ENCODE measurements around the gene MEF2D. TPM values are rescaled to one million over a fixed set of nuclear protein-coding genes. Genes with fewer than 3 reads are reported as not detected.

MEF2D gene
- total and polyA plus RNA-seq, 7 donors = 43.1 to 258 (median 126) TPM

DNA sequence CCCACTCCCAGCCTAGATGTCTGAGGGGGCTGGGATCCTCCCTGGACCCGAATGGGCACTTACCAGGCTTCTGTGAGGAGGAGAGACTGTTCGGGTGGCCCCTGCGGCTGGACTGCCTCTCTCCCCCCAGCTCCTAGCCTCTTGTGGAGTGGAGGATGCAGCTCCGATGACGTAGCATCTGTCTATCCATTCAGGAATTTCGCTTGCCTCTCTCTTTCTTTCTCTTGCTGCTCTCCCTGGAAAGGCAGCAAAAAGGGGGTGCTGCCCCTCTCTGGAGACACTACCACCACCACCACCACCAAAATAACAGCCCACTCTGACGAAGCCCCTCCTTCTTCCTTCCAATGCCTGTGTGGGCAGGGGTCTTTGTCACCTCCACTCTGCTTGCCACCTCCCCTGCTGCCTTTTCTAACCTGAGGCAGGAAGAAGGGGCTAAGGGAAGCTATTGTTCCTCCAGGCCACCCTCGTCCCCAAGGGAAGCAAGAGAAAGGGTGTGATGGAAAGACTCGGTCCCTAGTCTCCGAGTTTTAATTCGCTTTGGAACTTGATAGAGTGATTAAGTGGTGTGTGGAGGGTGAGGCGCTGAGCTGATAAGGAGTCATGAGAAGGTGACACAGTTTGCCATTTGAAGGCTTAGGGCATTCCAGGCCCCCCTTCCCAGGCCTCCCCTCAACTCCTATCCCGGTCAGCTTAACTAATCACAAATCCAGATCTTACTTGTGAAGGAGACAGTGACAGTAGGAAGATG lies 71.1 kb downstream of the MEF2D start:
- H3K4me3 ChIP-seq = no peak overlapping the region
- H3K27ac ChIP-seq = no peak overlapping the region
- WGBS, 3 donors = 4 to 8% (median 4%) methylated on average over 13 of the region's 13 CpGs
- DNase-seq (no peak), ATAC-seq (no peak)
- no peaks in the 10 kb centered on the region for H3K4me1 ChIP-seq
- no peaks in the 10 kb centered on the region for H3K9me3 ChIP-seq
- peaks cover 0 to 81% (median 35%) of the 10 kb centered on the region in 3 donors for H3K27me3 ChIP-seq (ENCODE audit: insufficient read depth in 3 of 3, low read length in 2 of 3)
- no peaks in the 10 kb centered on the region for H3K36me3 ChIP-seq (ENCODE audit: insufficient read depth in 1 of 2, low read depth in 1 of 2)
- intact Hi-C loops (cut with DNase I) = no loop called here
- TF ChIP-seq, protein P1, sequence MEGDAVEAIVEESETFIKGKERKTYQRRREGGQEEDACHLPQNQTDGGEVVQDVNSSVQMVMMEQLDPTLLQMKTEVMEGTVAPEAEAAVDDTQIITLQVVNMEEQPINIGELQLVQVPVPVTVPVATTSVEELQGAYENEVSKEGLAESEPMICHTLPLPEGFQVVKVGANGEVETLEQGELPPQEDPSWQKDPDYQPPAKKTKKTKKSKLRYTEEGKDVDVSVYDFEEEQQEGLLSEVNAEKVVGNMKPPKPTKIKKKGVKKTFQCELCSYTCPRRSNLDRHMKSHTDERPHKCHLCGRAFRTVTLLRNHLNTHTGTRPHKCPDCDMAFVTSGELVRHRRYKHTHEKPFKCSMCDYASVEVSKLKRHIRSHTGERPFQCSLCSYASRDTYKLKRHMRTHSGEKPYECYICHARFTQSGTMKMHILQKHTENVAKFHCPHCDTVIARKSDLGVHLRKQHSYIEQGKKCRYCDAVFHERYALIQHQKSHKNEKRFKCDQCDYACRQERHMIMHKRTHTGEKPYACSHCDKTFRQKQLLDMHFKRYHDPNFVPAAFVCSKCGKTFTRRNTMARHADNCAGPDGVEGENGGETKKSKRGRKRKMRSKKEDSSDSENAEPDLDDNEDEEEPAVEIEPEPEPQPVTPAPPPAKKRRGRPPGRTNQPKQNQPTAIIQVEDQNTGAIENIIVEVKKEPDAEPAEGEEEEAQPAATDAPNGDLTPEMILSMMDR (IDR thresholded peaks at IDR 0.05) = no peak

DNA sequence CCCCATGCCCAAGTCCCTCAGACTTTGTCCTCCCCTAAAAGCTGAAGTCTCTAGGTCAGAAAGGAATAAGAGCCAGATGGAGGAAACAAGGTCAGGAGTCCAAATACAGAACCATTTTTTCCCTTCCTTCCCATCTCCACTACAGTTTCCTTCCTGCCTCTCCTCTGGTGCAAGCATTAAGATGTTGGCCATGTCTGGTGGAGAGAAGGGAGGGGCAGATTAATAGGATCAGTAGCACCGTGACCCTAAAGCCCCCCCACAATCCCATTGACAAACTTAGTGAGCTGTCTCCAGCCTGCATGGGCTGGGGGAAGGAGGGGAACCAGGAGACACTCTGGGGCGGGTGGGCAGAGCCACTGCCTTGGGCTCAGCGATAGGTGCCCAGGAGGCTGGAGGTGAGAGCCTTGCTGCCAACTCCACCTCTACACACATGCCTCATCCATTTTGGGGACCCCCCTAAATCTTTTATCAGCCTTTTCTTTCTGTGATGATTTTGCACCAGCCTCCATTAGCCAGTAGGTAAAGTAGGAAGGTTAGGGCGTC lies 71.8 kb downstream of the MEF2D start:
- intact Hi-C loops (cut with DNase I) = no loop called here
- WGBS, 3 donors = 5 to 19% (median 14%) methylated on average over 4 of the region's 4 CpGs
- no peaks in the 10 kb centered on the region for H3K9me3 ChIP-seq
- no peak overlapping the region for H3K27ac ChIP-seq
- DNase-seq = no peak
- H3K4me1 ChIP-seq = no peaks in the 10 kb centered on the region
- no peaks in the 10 kb centered on the region for H3K36me3 ChIP-seq (ENCODE audit: insufficient read depth in 1 of 2, low read depth in 1 of 2)
- TF ChIP-seq, protein P1 (IDR thresholded peaks at IDR 0.05) = no peak
- no peak overlapping the region for H3K4me3 ChIP-seq
- ATAC-seq = no peak
- H3K27me3 ChIP-seq (ENCODE audit: insufficient read depth in 3 of 3, low read length in 2 of 3) = peaks cover 0 to 81% (median 29%) of the 10 kb centered on the region in 3 donors

DNA sequence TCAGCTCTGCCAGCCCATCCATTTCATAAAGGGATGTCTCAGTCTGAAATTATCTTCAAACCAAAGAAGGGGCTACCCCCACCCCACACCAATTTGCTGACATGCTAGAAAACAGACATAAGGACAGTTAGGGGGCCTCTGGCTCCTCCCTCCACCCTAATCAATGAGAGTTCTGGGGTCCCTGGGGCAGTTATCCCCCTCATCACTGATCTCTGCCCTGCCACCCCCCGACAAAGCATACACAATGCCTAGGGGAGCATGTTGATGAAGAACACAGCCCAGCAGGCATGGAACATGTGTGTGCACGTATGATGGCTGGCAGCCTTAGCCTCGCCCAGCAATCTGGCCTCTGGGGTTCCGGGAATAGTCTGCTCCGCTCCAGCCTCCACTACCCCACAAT lies 72.6 kb downstream of the MEF2D start:
- H3K27me3 ChIP-seq (ENCODE audit: insufficient read depth in 3 of 3, low read length in 2 of 3) = peaks cover 0 to 81% (median 26%) of the 10 kb centered on the region in 3 donors
- H3K36me3 ChIP-seq (ENCODE audit: insufficient read depth in 1 of 2, low read depth in 1 of 2) = no peaks in the 10 kb centered on the region
- ATAC-seq = no peak
- no peaks in the 10 kb centered on the region for H3K4me1 ChIP-seq
- TF ChIP-seq, protein P1 (IDR thresholded peaks at IDR 0.05) = no peak
- no peak for DNase-seq
- 47 to 73% (median 50%) methylated on average over 5 of the region's 5 CpGs for WGBS, 3 donors
- intact Hi-C loops (cut with DNase I) = no loop called here
- H3K27ac ChIP-seq = no peak overlapping the region
- H3K4me3 ChIP-seq = no peak overlapping the region
- no peaks in the 10 kb centered on the region for H3K9me3 ChIP-seq

DNA sequence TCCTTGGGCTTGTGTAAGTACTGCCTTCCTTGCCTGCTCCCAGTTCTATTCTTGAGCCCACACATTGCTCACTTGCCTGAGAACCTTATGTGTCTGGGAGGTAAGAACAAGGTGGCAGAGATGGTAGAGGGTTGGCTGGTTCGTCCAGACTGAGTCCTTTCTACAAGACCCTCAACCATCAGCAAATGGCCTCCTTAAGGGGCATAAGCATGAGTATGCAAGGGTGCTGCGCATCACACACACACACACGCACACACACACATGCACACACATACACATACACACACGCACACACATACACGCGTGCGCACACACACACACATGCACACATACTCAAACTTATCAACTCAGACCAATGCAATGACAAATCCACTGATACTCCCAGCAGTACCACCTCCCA lies 74.6 kb downstream of the MEF2D start:
- Histone ChIP-seq H3K4me3 (no peak overlapping the region), H3K27ac (no peak overlapping the region), H3K9me3 (no peaks in the 10 kb centered on the region), H3K4me1 (peaks cover 18% of the 10 kb centered on the region), H3K27me3 (ENCODE audit: insufficient read depth in 3 of 3, low read length in 2 of 3) (peaks cover 0 to 83% (median 27%) of the 10 kb centered on the region in 3 donors), H3K36me3 (ENCODE audit: insufficient read depth in 1 of 2, low read depth in 1 of 2) (no peaks in the 10 kb centered on the region)
- intact Hi-C loops (cut with DNase I) = no loop called here
- 84 to 96% (median 90%) methylated on average over 7 of the region's 7 CpGs for WGBS, 3 donors
- DNase-seq (no peak), ATAC-seq (no peak)
- TF ChIP-seq, protein P1 (IDR thresholded peaks at IDR 0.05) = no peak

Data from psoas muscle (tissue), 8 donors.